Stimulated activated CD8-positive, alpha-beta memory T cell treated with anti-CD3 and anti-CD28 coated beads, Interleukin-12 subunit alpha, Interleukin-12 subunit beta, amount 100 ng/mL, for 4 hours (primary cell): ENCODE results near the gene CDC26.
"Not testable (repeated sequence)": the region's sequence is repeated elsewhere in the genome, so short reads cannot be mapped to it uniquely, and the experiment has no call there.

ENCODE experiments used
- DNase-seq: peaks from one replicate; pipeline ENCODE4 v3.0.0-alpha.2; 2020; ENCODE audit warnings: low read depth

Gene CDC26

GRCh38 chr9:113293285-113293878, 18.0 kb upstream of the CDC26 start:
- no peak for DNase-seq

- DNase-seq: no peak
Observed at GRCh38 chr9:113290052-113290607, 14.8 kb upstream of the CDC26 start.

GRCh38 chr9:113289091-113289490, 13.7 kb upstream of the CDC26 start:
- no peak for DNase-seq

- DNase-seq: no peak
Observed at GRCh38 chr9:113281356-113281755, 6.0 kb upstream of the CDC26 start.

- DNase-seq: no peak
Observed at GRCh38 chr9:113278840-113279239, 3.5 kb upstream of the CDC26 start.

GRCh38 chr9:113274474-113275156, 757 bp downstream of the CDC26 start:
- DNase-seq: no peak

- DNase-seq: no peak
Observed at GRCh38 chr9:113269871-113270270, 5.5 kb downstream of the CDC26 start.

- no peak for DNase-seq
Observed at GRCh38 chr9:113269355-113269754, 6.0 kb downstream of the CDC26 start.

GRCh38 chr9:113267911-113268566, 7.3 kb downstream of the CDC26 start:
- no peak for DNase-seq

- DNase-seq: no peak
Observed at GRCh38 chr9:113266174-113266573, 9.2 kb downstream of the CDC26 start.

GRCh38 chr9:113261917-113262671, 13.3 kb downstream of the CDC26 start:
- no peak for DNase-seq

GRCh38 chr9:113258282-113258681, 17.1 kb downstream of the CDC26 start:
- DNase-seq: no peak

- DNase-seq: no peak
Observed at GRCh38 chr9:113257863-113258262, 17.5 kb downstream of the CDC26 start.

GRCh38 chr9:113255438-113255837, 19.9 kb downstream of the CDC26 start:
- no peak for DNase-seq

- DNase-seq: no peak
Observed at GRCh38 chr9:113254991-113255390, 20.4 kb downstream of the CDC26 start.

GRCh38 chr9:113250807-113251206, 24.6 kb downstream of the CDC26 start:
- DNase-seq: no peak

GRCh38 chr9:113249661-113250060, 25.7 kb downstream of the CDC26 start:
- not testable (repeated sequence) for DNase-seq

GRCh38 chr9:113247640-113248039, 27.7 kb downstream of the CDC26 start:
- no peak for DNase-seq

GRCh38 chr9:113246928-113247327, 28.4 kb downstream of the CDC26 start:
- no peak for DNase-seq

GRCh38 chr9:113245894-113246293, 29.5 kb downstream of the CDC26 start:
- no peak for DNase-seq

- DNase-seq: no peak
Observed at GRCh38 chr9:113244556-113244955, 30.8 kb downstream of the CDC26 start.

- no peak for DNase-seq
Observed at GRCh38 chr9:113241161-113241560, 34.2 kb downstream of the CDC26 start.
